Stimulated activated CD8-positive, alpha-beta memory T cell treated with anti-CD3 and anti-CD28 coated beads, Interleukin-7, amount 100 ng/mL, for 4 hours (primary cell): ENCODE measurements around the gene COL4A6.
"Not testable (repeated sequence)": the region's sequence is repeated elsewhere in the genome, so short reads cannot be mapped to it uniquely, and the experiment has no call there.

ENCODE experiments used
- DNase-seq, 2 donors: peaks; one replicate each; pipeline ENCODE4 v3.0.0-alpha.2; 2020; ENCODE audit warnings: low read depth in 2 of 2

The COL4A6 gene

GRCh38 chrX:108399418-108400165, 38.6 kb downstream of the COL4A6 start:
- DNase-seq = no peak

GRCh38 chrX:108397627-108398391, 40.4 kb downstream of the COL4A6 start:
- DNase-seq = no peak

GRCh38 chrX:108396986-108397385, 41.2 kb downstream of the COL4A6 start:
- no peak for DNase-seq

GRCh38 chrX:108396188-108396891, 41.9 kb downstream of the COL4A6 start:
- no peak for DNase-seq

GRCh38 chrX:108390976-108391717, 47.1 kb downstream of the COL4A6 start:
- not testable (repeated sequence) for DNase-seq

GRCh38 chrX:108384783-108385182, 53.4 kb downstream of the COL4A6 start:
- no peak for DNase-seq

- no peak for DNase-seq
Observed at GRCh38 chrX:108380222-108380621, 58.0 kb downstream of the COL4A6 start.

- DNase-seq = not testable (repeated sequence)
Observed at GRCh38 chrX:108376821-108377220, 61.4 kb downstream of the COL4A6 start.

- DNase-seq = not testable (repeated sequence)
Observed at GRCh38 chrX:108375591-108375990, 62.6 kb downstream of the COL4A6 start.

GRCh38 chrX:108366644-108367406, 71.4 kb downstream of the COL4A6 start:
- DNase-seq = no peak

GRCh38 chrX:108362026-108362425, 76.2 kb downstream of the COL4A6 start:
- no peak for DNase-seq

GRCh38 chrX:108361316-108361715, 76.9 kb downstream of the COL4A6 start:
- DNase-seq = no peak

GRCh38 chrX:108359806-108360602, 78.2 kb downstream of the COL4A6 start:
- no peak for DNase-seq

- DNase-seq = no peak
Observed at GRCh38 chrX:108353452-108353851, 84.8 kb downstream of the COL4A6 start.

GRCh38 chrX:108349210-108349609, 89.0 kb downstream of the COL4A6 start:
- DNase-seq = no peak

GRCh38 chrX:108348525-108348924, 89.7 kb downstream of the COL4A6 start:
- DNase-seq = no peak

- DNase-seq = no peak
Observed at GRCh38 chrX:108347800-108348199, 90.4 kb downstream of the COL4A6 start.

GRCh38 chrX:108344216-108344615, 94.0 kb downstream of the COL4A6 start:
- DNase-seq = no peak

GRCh38 chrX:108341947-108342346, 96.3 kb downstream of the COL4A6 start:
- no peak for DNase-seq

GRCh38 chrX:108332281-108332680, 105.9 kb downstream of the COL4A6 start:
- no peak for DNase-seq
